A204.1 (cell line): ENCODE data around the gene PNLIPRP3.

Source experiments
- FAIRE-seq: peaks from 2 replicates; lab custom pipeline; 2012; peaks lifted over from hg19 to GRCh38; lab: Jason Lieb, UNC

PNLIPRP3 gene

DNA sequence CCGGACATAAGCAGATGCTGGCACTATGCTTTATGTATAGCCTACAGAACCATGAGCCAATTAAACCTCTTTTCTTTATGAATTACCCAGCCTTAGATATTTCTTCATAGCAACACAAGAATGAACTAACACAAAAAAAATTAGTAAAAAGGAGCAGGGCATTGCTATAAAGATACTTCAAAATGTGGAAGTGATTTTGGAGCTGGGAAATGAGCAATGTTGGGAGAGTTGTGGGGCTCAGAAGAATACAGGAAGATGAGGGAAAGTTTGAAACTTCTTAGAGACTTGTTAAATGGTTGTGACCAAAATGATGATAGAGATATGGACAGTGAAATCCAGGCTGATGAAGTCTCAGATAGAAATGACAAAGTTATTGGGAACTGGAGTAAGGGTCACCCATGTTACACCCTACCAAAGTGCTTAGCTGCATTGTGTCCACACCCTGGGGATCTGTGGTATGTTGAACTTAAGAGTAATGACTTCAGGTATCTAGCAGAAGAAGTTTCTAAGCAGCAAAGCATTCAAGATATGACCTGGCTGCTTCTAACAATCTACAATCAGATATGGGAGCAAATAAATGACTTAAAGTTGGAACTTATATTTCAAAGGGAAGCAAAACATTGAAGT lies 24.2 kb downstream of the PNLIPRP3 start:
- FAIRE-seq: no peak

DNA sequence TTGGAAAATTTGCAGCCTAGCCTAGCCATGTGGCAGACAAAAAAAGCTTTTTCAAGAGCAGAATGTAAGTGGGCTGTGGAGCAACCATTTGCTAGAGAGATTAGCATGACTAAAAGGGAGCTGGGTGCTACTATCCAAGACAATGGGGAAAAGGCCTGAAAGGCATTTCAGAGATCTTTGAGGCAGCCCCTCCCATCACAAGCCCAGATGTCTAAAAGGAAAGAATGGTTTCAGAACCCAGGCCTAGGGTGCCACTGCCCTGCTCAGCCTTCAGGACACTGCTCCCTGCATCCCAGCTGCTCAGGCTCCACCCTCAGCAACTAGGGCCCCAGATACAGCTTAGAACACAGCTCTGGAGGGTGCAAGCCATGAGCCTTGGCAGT lies 24.7 kb downstream of the PNLIPRP3 start:
- FAIRE-seq: no peak

DNA sequence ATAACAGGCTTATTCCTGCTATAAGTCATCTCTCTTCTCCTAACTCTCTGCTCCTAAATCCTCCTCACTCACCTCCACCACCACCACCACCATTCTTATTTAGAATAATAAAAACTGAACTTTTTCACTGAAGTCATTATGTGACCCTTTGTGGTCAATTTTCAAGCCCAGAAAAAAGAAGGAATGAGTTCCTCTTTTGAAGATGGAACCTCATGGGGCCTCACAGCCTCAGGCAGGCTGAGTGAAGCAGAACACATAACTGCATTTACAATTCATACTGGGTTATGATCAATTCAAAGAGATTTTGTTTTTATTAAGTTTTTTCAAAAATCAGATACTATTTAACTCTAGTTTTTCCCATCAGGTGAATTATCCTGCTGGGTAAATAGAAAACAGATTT lies 29.8 kb downstream of the PNLIPRP3 start:
- FAIRE-seq: no peak

DNA sequence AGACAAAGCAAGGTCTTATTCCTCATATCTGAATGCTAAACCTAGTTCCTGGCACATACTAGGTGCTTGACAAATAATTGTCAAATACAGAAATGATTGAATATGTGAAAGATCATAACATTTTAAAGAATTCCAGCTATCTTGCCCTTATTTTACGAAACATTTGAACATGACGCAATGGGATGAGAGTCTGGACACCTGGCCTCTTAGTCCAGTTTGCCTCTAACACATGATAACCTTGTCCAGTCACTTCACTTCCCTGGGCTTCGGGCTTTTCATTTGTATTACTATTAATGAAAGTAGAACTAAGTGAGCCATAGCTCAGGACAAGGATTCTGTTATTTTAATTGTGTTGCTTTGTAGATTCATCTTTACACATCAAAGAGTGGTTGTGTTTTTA lies 32.6 kb downstream of the PNLIPRP3 start:
- no peak for FAIRE-seq

GRCh38 chr10:116461680-116462079 lies 34.0 kb downstream of the PNLIPRP3 start:
- no peak for FAIRE-seq

GRCh38 chr10:116464257-116464656 lies 36.6 kb downstream of the PNLIPRP3 start:
- no peak for FAIRE-seq

- FAIRE-seq: no peak
Measured at GRCh38 chr10:116465546-116465945, 37.9 kb downstream of the PNLIPRP3 start.

DNA sequence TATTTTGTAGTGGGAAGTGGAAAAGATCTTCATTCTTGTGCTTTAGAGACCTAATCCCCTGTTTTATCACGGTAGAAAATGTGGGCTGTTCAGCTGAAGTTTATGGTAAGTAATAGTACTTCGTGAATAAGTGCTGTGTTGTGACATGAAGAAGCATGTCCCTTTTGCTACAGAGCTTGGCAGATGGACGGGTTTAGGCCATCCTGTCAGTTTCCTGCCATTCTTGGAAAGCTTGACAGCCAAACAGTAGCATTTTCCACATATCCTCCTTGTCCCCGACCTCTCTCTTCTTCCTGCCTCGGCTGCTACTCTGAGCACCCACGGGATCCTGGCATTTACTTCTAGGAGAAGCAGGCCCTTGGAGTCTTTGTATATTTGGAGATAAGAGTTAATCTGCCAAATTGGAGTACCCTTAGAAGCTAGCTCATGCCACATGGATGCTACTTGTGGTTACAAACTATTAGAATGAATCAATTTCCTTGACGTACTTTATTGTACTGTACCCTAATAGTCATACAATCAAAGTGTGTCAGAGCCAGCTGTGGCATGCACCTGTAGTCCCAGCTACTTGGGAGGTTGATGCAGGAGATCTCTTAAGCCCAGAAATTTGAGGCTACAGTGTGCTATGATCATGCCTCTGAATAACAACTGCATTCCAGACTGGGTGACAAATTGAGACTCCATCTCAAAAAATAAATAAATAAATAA lies 39.2 kb downstream of the PNLIPRP3 start:
- no peak for FAIRE-seq

DNA sequence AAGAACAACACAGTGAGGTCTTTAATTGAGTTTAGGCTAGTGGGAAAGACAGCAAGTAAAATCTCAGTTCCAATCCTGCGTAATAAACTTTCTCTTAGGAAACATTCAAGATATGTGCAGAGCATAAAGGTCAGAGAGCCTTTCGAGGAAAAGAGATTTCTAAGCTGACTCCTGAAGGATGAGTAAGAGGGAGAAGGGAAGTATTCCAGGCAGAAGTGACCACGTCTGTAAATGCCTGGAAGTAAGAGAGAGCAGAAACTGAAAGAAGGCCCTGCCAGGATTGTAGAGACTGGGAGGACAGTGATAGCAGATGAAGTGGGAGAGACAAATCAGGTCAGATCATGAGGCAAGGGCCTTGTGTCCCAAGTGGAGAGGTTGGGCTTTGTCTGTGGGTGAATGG lies 41.8 kb downstream of the PNLIPRP3 start:
- no peak for FAIRE-seq

DNA sequence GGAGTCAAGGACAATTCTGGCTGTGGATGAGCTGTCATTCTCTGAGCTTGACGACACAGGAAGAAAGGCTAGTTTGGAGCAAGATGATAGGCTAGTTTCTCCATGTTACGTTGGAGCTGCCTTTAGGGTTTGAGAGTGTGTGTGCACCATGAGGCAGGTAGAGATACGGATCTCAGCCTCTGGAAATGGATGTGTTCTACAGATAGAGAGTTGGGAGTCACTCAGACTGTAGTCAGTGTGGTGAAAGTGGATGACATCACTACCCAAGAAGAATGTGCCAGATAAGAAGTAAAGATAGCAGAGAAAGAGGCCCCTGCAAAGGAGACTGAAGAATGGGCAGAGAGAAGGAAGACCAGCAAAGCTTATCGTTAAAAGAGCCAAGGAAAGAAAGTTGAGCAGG lies 42.4 kb downstream of the PNLIPRP3 start:
- FAIRE-seq: no peak

DNA sequence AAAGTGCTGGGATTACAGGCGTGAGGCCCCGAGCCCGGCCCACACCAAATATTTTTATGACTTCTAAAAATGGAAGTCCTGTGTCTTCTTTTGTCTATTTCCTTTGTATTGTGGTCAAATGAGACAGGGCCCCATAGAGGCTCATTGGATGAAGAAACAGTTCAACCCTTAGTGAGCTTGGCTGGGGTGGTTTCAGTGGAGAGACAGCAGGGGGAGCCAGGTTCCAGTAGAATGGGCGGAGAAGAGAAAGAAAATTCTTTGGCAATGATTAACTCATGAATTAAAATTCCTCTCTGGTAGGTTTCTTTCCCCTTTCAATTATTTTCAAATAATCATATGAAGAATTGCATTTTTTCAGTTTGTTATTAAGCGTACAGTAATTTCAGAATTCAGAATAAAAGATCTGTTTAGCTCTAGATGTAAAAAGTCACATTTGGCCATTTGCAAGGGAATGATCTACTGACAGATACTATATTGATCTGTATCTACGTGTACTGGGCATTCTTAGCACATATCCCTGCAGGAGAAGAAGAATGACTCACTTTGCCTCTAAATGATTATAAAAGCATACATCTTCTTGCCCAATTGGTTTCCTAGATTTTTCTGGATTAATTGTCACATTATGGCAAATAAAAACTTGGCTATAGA lies 43.2 kb downstream of the PNLIPRP3 start:
- FAIRE-seq: no peak

GRCh38 chr10:116472891-116473290 lies 45.2 kb downstream of the PNLIPRP3 start:
- FAIRE-seq: no peak

GRCh38 chr10:116475866-116476265 lies 48.2 kb downstream of the PNLIPRP3 start:
- no peak for FAIRE-seq

DNA sequence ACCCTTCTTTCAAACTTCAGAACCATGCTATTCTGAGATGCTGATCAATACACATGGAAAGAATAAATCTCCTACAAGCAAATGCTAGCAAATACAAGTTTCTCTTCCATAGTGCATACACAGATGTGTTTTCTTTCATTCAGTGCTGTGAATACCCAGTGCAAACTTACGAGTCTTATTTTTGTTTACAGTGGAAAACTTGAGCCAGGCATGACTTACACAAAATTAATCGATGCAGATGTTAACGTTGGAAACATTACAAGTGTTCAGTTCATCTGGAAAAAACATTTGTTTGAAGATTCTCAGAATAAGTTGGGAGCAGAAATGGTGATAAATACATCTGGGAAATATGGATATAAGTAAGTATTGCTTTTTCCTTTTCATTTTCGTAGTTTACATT lies 48.8 kb downstream of the PNLIPRP3 start:
- FAIRE-seq: no peak

- no peak for FAIRE-seq
Measured at GRCh38 chr10:116477986-116478664, 50.5 kb downstream of the PNLIPRP3 start.

DNA sequence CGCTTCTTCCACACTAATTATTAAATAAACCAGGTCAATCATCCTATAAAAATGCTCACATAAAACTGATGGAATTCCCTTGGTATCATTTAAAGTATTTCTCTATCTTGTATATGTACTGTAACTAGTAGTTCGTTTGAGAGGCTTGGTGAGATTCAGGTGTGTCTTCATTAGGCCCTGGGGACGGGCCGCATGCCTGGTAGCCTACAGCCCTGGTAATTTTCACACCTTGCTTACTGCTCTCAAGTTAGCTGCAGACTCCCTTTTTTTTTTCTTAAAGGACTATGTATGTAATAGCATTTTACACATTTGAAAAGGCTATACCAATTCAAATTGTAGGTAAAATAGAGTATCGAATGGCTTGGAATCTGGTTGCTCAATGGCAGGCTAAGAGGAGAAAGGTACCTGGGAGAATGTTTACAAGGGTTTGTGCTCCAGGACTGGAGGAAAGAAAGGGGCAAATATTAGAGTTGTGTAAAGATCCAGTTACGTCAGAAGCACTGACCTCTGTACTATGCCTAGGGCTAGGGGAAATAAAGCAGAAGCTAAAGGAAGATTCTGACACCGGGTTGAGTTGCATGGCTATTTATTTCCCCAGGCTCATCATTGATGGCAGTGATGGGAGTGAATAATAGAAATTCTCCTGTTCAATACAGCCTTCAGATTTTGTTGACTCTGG lies 59.3 kb downstream of the PNLIPRP3 start:
- FAIRE-seq: no peak

- FAIRE-seq: no peak
Measured at GRCh38 chr10:116487522-116488430, 60.1 kb downstream of the PNLIPRP3 start.

DNA sequence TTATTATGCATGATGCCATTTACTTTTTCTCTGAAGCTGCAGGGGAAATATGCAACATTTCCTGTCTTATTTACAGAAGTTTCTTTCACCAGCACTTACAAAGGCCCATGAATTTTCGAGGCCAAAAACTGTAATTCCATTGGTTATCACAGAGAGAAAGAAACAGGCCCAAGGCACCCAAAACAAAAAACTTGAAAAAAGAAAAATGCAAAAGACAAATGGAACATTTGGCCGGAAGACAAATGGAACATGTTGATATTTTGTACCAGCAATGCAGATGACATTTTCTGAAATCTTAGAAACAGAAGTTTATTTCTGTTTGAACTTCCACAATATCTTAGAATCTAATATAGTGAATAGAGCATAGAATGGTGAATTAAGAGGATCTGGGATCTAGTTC lies 61.8 kb downstream of the PNLIPRP3 start:
- FAIRE-seq: no peak

- FAIRE-seq: peak; percentile 94
Measured at GRCh38 chr10:116490028-116490662, 62.5 kb downstream of the PNLIPRP3 start.

DNA sequence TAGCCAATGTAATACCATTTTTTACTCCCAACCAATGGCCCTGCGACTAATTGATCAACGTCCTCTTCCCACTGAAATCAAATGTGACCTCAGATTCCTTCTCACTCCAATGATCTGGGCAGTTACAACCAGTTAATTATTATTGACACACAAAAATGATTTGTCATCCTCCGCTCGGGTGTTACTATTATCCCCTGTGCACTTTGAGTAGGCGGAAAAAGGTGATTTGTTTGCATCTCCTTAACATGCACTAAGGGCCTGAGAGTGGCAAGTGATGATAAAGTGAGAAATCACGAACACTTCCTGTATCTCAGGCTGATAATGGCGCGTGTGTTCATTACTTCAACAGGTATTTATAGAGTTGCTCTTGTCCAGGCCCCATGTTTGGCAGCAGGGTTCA lies 77.1 kb downstream of the PNLIPRP3 start:
- no peak for FAIRE-seq

- FAIRE-seq: no peak
Measured at GRCh38 chr10:116510565-116510964, 82.9 kb downstream of the PNLIPRP3 start.
